Myometrial cell (primary cell): Measurements from ENCODE around the gene TBL1X. TPM values are rescaled to one million over a fixed set of nuclear protein-coding genes. Genes with fewer than 3 reads are reported as not detected.

Experiments used
- total RNA-seq: library from RNA; depleted of rRNA; stranded (reverse); fragments of >200 nt; gene quantifications from 2 replicates; pipeline ENCODE4 v1.2.3, GENCODE V29; 2015

Gene TBL1X
- 21.6 and 28.3 TPM in 2 replicates for total RNA-seq

GRCh38 chrX:9464435-9465371 lies at the start of gene TBL1X:
TBL1X (plus strand) TSS chrX:9465058; CDS start chrX:9653587, 188,529 bp downstream.

GRCh38 chrX:9765737-9766097 lies 300.9 kb downstream of the TBL1X start, which contains the start of gene GPR143:
GPR143 (minus strand) TSS chrX:9765847; CDS start chrX:9765817, 30 bp downstream.

GRCh38 chrX:9785944-9786797 lies 321.3 kb downstream of the TBL1X start, which contains the start of gene SHROOM2:
SHROOM2 (plus strand) TSS chrX:9786429; CDS start chrX:9786546, 117 bp downstream.

